Measurements from ENCODE around the gene ANXA2R. TPM values are rescaled to one million over a fixed set of nuclear protein-coding genes. Genes with fewer than 3 reads are reported as not detected.
"Not testable (repeated sequence)": the region's sequence is repeated elsewhere in the genome, so short reads cannot be mapped to it uniquely, and the experiment has no call there.

ANXA2R gene
- polyA plus RNA-seq, 1 donor: 1.4 TPM

- no peak for DNase-seq
Measured at GRCh38 chr5:43034591-43034968, 5.5 kb downstream of the ANXA2R start.

GRCh38 chr5:43033841-43034590, 6.1 kb downstream of the ANXA2R start:
- no peak for DNase-seq

GRCh38 chr5:43027054-43027785, 12.9 kb downstream of the ANXA2R start:
- DNase-seq: no peak

- DNase-seq: not testable (repeated sequence)
Measured at GRCh38 chr5:43025184-43025950, 14.8 kb downstream of the ANXA2R start.

- DNase-seq: no peak
Measured at GRCh38 chr5:43024217-43024616, 15.9 kb downstream of the ANXA2R start.

- no peak for DNase-seq
Measured at GRCh38 chr5:43021151-43021550, 19.0 kb downstream of the ANXA2R start.

GRCh38 chr5:43020399-43020746, 19.7 kb downstream of the ANXA2R start:
- no peak for DNase-seq

- no peak for DNase-seq
Measured at GRCh38 chr5:43019614-43020398, 20.3 kb downstream of the ANXA2R start.

- no peak for DNase-seq
Measured at GRCh38 chr5:43019291-43019613, 20.9 kb downstream of the ANXA2R start.

GRCh38 chr5:43017428-43017815, 22.7 kb downstream of the ANXA2R start:
- DNase-seq: no peak

- DNase-seq: no peak
Measured at GRCh38 chr5:43016217-43016779, 23.8 kb downstream of the ANXA2R start.

- no peak for DNase-seq
Measured at GRCh38 chr5:43014522-43014921, 25.6 kb downstream of the ANXA2R start.

- DNase-seq: no peak
Measured at GRCh38 chr5:43010935-43011315, 29.2 kb downstream of the ANXA2R start.

GRCh38 chr5:43008363-43009153, 31.6 kb downstream of the ANXA2R start:
- DNase-seq: peak; percentile 84

- DNase-seq: no peak
Measured at GRCh38 chr5:43007911-43008362, 32.2 kb downstream of the ANXA2R start.

- peak; percentile 79 for DNase-seq
Measured at GRCh38 chr5:43007246-43007910, 32.7 kb downstream of the ANXA2R start.

- no peak for DNase-seq
Measured at GRCh38 chr5:43006424-43007202, 33.5 kb downstream of the ANXA2R start.

- DNase-seq: no peak
Measured at GRCh38 chr5:43005031-43005430, 35.1 kb downstream of the ANXA2R start.

- DNase-seq: no peak
Measured at GRCh38 chr5:43001748-43002147, 38.4 kb downstream of the ANXA2R start.

- no peak for DNase-seq
Measured at GRCh38 chr5:43000914-43001313, 39.2 kb downstream of the ANXA2R start.
